DMS79 (cell line): ENCODE results near the gene ARVCF.
A peak's percentile ranks its signal among the peaks of the same experiment; 100 is the strongest.
"Not testable (repeated sequence)": the region's sequence is repeated elsewhere in the genome, so short reads cannot be mapped to it uniquely, and the experiment has no call there.

Experiments
- DNase-seq: peaks from one replicate; lab custom pipeline; 2025; lab: John Stamatoyannopoulos, UW

Gene ARVCF

DNA sequence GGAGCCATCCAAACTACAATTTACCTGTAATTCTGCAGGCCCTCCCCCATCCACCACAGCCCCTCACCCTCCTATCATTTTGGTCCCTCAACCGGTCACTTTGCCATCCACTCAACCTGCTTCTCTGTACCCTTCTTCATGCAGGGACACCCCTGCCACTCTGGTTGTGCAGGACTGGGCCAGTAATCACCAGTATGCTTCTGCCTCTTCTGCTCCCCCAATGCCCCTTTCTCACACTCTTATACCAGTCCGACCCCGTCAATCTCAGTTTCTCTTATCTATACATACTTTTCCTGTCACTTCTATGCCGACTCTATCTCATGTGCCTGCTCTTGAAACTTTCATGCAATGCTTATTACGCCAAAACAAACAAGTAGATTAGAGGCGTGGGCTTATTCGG, 80.1 kb downstream of the ARVCF start:
- DNase-seq, result no peak

DNA sequence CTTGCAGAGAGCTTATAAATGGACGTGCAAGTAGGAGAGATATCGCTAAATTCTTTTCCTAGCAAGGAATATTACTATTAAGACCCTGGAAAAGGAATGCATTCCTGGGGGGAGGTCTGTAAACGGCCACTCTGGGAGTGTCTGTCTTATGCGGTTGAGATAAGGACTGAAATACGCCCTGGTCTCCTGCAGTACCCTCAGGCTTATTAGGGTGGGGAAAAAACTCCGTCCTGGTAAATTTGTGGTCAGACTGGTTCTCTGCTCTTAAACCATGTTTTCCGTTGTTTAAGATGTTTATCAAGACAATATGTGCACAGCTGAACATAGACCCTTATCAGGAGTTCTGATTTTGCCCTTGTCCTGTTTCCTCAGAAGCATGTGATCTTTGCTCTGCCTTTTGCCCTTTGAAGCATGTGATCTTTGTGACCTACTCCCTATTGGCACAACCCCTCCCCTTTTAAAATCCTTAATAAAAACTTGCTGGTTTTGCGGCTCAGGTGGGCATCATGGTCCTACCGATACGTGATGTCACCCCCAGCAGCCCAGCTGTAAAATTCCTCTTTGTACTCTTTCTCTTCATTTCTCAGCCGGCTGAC, 81.4 kb downstream of the ARVCF start:
- DNase-seq, result not testable (repeated sequence)

DNA sequence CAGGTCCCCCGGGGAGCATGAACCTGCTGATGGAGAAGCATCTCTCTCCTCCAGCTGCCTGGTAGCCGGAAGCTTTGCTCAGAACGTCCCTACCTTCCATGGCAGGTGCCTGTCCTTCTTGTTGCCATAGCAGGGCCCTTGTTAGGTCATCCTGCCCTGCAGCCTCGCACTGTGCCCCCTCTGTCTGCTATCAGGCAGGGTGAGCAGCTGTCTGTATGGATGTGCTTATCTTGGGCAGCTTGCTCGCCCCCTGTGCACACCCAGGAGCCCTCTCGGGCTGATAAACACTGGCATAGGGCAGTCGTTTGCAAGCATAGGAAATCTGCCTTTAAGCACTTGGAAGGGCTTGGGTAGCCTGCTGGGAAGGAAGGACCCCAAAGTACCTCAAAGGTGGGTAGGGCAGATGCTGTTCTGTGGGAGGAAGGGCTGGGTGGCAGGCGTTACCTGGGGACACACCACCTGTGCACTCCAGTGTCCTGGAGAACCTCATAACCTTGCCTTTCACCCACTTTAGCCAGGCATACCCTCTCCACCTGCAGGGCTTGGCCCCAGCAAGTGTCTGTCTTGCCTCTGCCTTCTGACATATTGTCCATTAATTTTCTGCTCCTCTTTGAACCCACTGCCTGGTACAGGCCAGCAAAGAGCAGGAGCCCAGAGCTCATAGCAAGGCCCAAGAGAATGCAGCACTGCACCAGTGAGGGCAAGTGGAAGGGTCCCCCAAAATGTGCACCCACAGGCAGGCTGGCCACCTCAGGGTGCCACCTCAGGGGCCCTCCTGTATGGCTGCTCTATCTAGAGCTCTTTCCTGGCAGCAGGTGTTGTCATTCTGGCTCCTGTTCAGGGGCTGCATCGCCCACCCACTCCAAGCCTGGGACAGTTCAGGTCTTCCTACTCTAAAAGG, 83.0 kb downstream of the ARVCF start:
- peak; percentile 59 for DNase-seq

DNA sequence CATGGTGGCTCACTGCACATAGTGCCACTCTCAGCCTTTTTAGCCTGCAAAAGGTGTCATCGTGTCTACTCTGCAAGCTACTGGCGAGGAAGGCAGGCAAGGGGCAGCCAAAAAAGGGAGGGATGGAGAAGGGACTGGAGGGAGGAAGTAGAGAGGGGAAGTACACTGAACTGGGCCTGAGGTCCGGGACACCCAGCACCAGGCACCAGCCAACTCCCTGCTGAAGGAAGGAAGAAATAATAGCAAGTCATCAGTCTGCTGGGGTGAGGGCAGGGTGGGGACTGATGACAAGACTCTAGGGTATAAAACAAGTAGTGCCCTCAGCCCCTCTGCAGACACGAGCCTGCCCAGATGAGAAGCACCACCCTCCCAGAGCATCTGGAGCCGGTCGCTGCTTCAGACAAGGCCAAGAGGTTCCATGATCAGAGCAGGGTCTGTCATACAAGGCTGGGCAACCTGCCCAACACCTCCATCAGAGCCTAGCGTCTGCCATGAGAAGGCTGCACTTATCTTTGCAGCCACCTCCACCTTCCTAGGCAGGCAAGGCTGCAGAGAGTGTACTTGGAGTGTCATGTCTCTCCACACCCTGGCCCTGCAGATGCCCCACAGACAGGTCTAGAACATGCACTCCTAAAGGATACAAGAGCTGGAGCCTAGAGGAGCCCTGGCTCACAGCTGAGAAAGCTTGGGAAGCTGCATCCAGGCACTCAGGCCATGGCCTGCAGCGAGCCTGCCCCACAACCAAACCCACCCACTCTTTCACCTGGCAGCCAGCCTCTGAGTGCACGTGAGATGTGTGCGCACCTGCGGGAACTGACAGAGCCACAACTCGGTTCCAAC, 84.0 kb downstream of the ARVCF start:
- DNase-seq, result peak; percentile 77

DNA sequence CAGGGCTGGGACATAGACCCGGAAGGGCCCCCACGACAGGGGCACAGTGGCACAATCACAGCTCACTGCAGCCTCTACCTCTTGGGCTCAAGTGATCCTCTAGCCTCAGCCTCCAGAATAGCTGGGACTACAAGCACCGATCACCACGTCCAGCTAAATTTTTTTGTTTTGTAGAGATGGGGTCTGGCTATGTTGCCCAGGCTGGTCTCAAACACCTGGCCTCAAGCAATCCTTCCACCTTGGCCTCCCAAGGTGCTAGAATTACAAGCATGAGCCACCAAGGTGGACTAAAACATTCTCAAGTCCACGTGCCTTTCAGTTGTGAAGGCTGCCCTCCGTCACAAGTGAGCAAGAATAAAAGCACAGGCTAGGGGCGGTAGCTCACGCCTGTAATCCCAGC, 85.1 kb downstream of the ARVCF start:
- DNase-seq, result no peak

DNA sequence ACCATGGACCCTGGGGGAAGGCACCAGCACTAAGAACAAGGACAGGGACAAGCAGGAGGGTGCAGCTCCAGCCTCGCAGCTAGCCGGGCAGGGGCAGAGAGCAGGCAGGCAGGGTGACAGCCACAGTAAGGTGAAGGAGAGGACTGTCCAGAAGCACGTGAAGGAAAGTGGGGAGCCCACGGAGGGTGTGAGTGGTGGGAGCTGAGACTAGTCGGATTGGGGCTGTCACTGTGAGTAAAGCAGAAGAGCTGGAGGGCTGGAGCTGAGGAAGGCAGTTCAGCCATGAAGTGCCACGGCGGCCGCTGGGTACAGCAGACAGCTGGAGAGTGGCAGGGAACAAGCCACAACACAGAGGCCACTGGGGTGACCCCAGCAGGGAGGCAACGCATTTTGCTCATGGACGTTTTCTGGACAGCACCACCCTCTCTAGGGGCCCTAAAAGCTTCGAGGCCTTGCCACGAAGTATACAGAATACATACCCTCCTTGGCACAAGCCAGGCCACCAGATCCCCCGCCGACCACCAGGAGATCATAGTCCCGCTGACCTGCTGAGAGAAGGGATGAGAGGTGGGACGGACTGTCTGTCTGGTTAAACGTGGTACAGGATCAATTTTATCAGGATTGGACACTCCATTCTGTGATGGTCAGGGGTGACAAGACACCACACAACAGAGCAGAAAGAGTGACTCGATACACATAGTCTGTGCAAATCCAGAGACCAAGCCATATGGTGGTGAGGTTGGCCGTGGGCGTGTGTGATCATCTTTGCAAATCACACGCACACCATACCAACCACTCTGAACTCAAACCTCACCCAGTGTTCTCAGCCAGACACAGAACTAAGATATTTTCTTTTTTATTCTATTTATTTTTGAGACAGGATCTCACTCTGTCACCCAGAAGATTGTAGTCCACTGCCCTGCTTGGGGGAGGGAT, 85.8 kb downstream of the ARVCF start:
- no peak for DNase-seq

DNA sequence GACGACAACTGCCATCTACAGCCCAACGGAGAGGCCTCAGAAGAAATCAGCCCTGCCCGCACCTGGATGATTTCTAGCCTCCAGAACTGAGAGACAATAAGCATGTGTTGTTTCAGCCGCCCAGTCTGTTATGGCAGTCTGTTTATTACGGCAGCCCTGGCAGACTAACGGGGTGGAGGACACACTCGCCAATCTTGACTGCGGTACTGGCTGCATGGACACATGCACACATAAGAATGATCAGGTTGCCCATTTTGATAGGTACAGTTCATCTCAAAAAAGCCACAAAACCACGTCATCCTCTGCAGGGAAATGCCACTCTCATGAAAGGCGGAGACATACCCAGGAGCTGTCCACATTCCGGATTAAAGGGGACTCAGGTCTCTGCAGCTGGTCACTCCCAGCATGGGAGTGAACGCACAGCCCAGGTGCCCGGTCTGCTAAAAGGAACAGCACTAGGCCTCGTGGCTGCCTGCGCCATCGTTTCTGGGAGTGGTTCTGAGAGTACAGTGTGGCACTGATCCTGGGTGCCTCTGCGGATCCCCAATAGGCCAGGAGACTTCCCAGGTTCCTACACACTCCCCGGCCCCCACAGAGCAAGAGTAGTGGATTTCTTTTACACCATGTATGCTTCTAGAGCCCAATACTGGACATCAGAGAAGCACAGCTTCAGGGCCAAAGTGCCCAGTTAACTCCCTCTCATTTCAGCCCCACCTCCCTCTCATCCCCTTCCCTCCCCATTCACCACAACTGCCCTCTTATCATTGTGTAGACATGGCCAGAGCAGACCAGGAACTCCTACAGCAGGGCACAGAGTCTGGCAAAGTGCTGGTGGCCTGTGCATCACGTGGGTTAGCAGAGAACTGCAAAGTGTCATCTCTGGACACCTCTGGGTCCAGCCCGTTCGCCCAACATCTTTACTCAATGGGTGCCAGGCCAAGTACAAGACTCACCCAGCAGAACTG, 86.8 kb downstream of the ARVCF start:
- DNase-seq, result no peak

DNA sequence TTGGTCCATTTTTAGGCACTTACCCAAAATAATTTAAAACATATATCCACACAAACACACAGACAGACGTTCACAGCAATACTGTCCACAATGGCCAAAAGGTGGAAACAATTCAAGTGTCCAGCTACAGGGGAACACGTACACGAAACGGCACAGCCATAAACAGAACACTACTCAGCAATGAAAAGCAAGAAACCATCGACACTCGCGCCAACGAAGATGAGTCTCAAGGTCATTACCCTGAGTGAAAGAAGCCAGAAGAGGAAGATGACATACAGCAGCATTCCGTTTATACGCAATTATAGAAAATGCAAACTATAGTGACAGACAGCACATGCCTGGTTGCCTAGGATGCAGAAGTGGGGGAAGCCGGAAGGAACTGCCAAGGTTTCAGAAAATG, 88.4 kb downstream of the ARVCF start:
- DNase-seq, result no peak

DNA sequence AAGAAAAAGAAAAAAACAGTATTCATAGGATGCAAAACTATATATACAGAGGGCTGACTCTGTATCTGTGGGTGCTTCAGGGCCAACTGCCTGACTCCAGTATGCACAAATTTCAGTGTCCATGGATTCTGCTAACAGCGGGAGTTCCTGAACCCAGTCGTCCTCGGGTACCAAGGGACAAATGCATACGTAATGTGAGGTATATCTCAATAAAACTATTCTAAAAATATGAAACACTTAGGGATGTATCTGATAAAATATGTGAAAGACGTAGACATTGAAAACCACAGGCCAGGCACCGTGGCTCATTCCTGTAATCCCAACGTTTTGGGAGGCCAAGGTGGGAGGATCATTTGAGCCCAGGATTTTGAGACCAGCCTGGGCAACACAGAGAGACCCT, 88.9 kb downstream of the ARVCF start:
- no peak for DNase-seq

DNA sequence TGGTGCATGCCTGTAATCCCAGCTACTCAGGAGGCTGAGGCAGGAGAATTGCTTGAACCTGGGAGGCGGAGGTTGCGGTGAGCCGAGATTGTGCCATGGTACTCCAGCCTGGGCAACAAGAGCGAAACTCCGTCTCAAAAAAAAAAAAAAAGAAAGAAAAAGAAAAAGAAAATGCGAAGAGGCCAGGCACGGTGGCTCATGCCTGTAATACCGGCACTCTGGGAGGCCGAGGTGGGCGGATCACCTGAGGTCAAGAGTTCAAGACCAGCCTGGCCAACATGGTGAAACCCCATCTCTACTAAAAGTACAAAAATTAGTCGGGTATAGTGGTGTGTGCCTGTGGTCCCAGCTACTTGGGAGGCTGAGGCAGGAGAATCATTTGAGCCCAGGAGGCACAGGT, 90.6 kb downstream of the ARVCF start:
- not testable (repeated sequence) for DNase-seq

DNA sequence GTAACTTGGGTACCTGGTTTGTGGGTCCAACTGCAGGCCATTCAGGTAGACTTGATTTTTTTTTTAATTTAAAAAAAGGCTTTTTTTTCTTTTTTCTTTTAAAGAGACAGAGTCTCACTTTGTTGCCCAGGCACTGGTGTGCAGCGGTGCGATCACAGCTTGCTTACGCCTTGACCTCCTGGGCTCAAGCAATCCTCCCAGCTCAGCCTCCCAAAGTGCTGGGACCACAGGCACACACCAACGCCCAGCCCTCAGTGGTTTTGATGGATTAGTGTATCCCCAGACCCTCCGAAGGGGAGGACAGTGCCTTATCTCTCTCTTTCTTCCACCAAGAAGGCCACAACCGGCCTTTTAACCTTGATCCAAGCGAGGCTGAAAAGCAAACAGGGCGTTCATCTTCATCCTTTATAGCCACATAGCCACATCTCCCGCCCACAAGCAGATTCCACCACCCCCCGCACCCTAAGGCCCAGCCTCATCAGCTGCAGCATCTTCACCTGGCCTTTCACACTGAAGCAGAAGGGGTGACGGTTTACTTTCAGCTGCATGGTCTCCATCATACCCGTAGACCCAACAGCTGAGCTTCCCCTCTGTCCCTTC, 92.6 kb downstream of the ARVCF start:
- DNase-seq, result no peak

DNA sequence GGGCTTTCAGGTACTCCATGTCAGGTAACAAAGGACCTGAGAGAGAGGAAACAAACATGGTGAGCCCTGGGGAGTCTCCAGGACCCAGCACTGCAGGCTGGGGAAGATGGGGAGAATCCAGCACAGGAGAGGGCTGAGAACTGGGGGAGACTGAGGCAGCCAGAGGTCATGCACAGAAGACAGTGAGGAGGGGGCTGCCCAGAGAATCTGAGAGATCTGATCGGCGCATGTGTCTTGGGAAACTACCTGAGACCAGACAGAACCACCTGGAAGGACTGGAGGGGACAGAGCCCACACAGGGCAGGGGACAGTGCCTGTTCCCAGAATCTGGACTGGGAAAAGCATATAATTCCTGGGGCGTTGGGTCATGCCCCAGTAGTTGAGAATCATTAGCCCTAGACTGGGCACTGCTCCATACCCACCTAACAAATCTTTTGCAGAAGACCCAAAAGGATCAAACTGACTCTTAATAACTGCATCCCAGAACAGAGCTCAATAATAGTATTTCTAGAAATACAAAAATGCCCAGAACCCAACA, 95.0 kb downstream of the ARVCF start:
- DNase-seq, result no peak
